ENCODE measurements around the gene EXOSC2.

The EXOSC2 gene

DNA sequence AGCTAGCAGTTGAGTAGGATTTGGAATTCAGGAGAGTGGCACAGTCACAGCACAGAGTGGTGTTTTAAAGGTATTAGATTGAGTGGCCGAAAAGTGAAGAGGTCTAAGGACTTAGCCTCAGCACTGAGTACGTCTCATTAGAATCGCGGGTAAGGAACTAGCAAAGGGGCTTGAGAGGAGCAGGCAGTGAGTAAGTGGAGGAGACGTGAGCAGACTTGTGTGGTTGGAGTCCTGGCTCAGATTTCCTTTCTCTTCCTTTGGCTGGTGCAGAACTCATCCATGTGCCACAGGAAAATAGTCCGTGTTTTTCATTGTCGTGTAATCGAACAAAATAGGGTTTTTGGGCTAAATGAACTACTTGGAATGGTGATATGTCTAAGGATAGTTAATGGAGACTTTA is 3.4 kb downstream of the EXOSC2 start:
- TF ChIP-seq, protein P1, sequence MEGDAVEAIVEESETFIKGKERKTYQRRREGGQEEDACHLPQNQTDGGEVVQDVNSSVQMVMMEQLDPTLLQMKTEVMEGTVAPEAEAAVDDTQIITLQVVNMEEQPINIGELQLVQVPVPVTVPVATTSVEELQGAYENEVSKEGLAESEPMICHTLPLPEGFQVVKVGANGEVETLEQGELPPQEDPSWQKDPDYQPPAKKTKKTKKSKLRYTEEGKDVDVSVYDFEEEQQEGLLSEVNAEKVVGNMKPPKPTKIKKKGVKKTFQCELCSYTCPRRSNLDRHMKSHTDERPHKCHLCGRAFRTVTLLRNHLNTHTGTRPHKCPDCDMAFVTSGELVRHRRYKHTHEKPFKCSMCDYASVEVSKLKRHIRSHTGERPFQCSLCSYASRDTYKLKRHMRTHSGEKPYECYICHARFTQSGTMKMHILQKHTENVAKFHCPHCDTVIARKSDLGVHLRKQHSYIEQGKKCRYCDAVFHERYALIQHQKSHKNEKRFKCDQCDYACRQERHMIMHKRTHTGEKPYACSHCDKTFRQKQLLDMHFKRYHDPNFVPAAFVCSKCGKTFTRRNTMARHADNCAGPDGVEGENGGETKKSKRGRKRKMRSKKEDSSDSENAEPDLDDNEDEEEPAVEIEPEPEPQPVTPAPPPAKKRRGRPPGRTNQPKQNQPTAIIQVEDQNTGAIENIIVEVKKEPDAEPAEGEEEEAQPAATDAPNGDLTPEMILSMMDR (IDR thresholded peaks at IDR 0.05; ENCODE audit: borderline replicate concordance, insufficient read depth, low read depth, low read length), result no peak

DNA sequence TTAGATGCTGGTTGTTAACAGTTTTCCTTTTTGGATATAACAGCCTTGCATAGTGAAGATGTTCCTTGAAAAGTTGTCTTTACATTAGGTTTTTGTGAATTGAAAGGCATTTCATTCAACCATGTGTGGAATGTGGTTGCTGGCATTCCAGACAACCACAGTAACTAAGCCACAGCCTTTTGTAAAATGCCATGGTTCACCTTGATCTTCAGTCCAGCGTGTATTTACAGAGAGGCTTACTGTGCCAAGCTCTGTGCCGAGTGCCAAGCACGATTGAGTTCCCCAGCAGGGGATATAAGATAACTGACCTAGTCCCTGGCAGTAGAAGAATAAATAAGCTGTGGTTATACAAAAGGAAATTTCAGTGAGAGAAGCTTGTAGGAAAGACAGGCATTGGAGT is 4.9 kb downstream of the EXOSC2 start:
- TF ChIP-seq, protein P1 (IDR thresholded peaks at IDR 0.05; ENCODE audit: borderline replicate concordance, insufficient read depth, low read depth, low read length), result no peak
- H3K4me3 ChIP-seq (ENCODE audit: low read depth, low read length), result no peak overlapping the region

More for the DNA sequence above, 3.4 kb downstream of the EXOSC2 start:
- no peak overlapping the region for H3K4me3 ChIP-seq (ENCODE audit: low read depth, low read length)

DNA sequence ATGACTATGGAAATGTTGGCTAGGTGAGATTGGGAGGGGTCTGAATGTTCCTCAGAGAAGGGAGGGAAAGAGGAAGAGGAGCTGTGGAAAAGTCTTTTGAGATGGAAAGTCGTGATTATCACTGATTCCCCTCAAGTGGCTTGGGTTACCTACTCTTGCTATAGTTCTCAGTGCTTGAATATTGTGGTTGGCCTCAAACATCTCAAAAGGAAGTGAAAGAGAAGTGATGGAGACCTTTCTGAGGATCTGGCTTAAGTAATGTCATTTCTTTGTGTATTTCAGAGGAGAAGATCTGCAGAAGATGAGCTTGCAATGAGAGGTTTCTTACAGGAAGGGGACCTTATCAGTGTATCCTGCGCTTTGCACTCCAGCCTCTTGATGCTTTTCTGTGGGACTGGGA is 5.5 kb downstream of the EXOSC2 start:
- TF ChIP-seq, protein P1 (IDR thresholded peaks at IDR 0.05; ENCODE audit: borderline replicate concordance, insufficient read depth, low read depth, low read length), result no peak
- H3K4me3 ChIP-seq (ENCODE audit: low read depth, low read length), result no peak overlapping the region

DNA sequence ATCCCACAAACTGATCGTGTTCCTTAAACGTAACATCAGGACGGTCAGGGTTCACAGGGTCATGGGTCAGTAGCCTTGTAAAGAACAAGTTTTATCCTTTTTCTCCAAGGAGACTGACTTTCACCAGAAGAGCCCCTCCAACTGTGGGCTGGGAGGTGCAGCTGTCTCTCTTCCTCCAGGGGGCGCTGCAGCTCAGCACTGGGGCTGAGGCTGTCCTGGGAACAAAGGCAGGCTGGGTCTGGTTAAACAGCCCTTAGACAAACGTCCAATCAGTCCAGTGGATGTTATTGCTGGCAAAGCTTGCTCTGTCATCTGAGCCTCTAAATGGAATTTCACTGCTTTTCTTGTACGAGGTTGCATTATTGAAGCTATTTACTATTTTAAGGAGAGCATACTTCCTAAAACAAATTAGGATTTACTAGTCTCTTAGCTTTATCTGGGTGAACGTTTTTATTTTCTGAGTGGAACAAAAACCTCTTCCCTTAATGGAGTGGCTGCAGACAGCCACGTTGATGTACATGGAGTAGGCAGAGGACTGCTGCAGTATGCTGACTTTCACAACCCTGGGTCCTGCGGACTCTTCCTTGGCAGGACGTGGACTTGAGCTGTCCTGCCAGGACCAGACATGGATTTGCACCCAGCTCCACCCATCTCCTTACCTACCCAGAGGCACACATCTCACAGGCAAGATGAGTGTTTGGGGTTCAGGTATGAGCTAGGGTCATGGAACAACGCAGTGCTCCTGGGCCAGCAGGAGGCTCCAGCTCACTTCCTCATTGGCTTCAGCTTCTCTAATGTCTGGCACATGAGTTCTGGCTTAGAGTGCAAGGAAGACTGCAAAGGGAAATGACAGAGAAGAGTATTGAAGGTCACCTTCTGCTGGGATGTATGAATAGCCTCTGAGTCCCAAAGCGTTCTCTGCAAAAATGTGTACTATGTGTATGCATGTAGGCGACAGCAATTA is 7.8 kb downstream of the EXOSC2 start:
- TF ChIP-seq, protein P1 (IDR thresholded peaks at IDR 0.05; ENCODE audit: borderline replicate concordance, insufficient read depth, low read depth, low read length), result peak; percentile 85
- no peak overlapping the region for H3K4me3 ChIP-seq (ENCODE audit: low read depth, low read length)

DNA sequence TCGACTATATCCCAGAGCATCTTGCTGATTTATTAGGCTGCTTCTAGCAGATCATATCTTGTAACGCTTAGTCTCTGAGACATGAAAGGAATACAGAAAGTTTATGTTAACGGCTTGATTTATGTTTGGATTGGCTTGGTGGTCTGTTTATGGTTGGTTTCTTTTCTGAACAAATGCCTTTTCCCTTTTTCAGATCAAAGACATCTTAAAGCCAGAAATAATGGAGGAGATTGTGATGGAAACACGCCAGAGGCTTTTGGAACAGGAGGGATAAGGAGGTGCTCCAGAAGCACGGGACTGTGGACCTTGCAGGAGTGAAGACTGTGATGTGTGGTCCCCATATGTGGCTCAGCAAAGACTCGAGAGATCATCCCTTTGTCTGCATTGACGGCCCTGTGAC is 9.9 kb downstream of the EXOSC2 start:
- TF ChIP-seq, protein P1 (IDR thresholded peaks at IDR 0.05; ENCODE audit: borderline replicate concordance, insufficient read depth, low read depth, low read length), result no peak
- H3K4me3 ChIP-seq (ENCODE audit: low read depth, low read length), result no peak overlapping the region

DNA sequence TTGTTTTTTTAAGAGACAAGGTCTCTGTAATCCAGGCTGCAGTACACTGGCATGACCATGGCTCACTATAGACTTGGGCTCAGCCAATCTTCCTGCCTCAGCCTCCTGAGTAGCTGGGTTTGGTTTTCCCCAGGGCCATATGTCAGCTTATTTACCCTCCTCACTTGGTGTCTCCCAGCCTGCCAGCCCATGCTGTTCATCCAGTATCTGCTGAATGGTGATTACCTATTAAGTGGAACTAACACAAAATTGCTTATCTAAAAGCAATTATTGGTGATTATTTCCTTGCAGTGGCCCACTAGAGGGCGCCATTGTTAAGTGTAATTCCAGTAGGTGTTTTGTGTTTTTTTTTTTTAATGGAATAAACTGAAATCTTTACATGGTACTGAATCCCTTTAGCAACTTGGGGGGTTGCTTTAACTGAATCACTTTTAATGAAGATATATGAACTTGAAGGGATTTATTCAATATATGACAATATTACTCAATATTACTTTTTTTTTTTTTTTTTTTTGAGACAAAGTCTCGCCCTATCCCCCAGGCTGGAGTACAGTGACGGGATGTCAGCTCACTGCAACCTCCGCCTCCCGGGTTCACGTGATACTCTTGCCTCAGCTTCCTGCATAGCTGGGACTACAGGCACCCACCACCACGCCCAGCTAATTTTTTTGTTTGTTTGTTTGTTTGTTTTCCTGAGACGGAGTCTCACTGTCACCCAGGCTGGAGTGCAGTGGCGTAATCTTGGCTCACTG is 13.8 kb downstream of the EXOSC2 start:
- no peak overlapping the region for H3K4me3 ChIP-seq (ENCODE audit: low read depth, low read length)
- TF ChIP-seq, protein P1 (IDR thresholded peaks at IDR 0.05; ENCODE audit: borderline replicate concordance, insufficient read depth, low read depth, low read length), result peak; percentile 42; the same call in 1 of the 2 replicates
